ENCODE data around the gene COX20.

- TF ChIP-seq CTCF (IDR thresholded peaks at IDR 0.05 in 8 of 11, conservative IDR thresholded peaks at IDR 0.05 in 3 of 11) = no peak
- no peak for TF ChIP-seq POLR2A (IDR thresholded peaks at IDR 0.05)
- no peak for TF ChIP-seq POLR2AphosphoS5 (IDR thresholded peaks at IDR 0.05)
These were observed 28.2 kb downstream of the COX20 start for GRCh38 chr1:244863491-244864252.

All from spleen (tissue), 7 donors.